ENCODE results near the gene KIFBP. TPM values are rescaled to one million over a fixed set of nuclear protein-coding genes. Genes with fewer than 3 reads are reported as not detected.

KIFBP gene
- total and polyA plus RNA-seq, 2 of the 13 experiments (the other 11 are each of a cell fraction or from before 2014, with no cell fraction given) = 13.0 to 21.9 TPM

GRCh38 chr10:68957654-68958053 is 30.9 kb upstream of the KIFBP start:
- TF ChIP-seq ZNF781 (CRISPR knock-in tag; IDR thresholded peaks at IDR 0.05; ENCODE audit: borderline replicate concordance, not compliant biosample characterization) = peak; percentile 3
- no peak for TF ChIP-seq NR1H2 (CRISPR knock-in tag; IDR thresholded peaks at IDR 0.05; ENCODE audit: borderline replicate concordance, low read depth)
- ChIA-PET CTCF (ENCODE audit: low intra/inter-chr PET ratio, low total read pairs) (no interaction called here), POLR2A (no interaction called here)
- Histone ChIP-seq H4K20me1 (ENCODE audit: insufficient read depth, low read length) (peaks cover 33% of the 10 kb centered on the region), H3K4me3 (replicated peaks in 1 of 3; ENCODE audit: insufficient read depth in 1 of 3, low read depth in 2 of 3, low read length in 3 of 3) (peak overlapping the region; percentile 66 to 96 (median 90)), H3K27me3 (ENCODE audit: control insufficient read depth in 1 of 2, insufficient read depth in 2 of 2, low read length in 2 of 2) (no peaks in the 10 kb centered on the region; a peak in 1 of 5 replicates), H3K4me2 (ENCODE audit: low read depth, low read length) (peak overlapping the region; percentile 95), H3K9ac (ENCODE audit: insufficient read depth, low read depth, low read length) (peak overlapping the region; percentile 97), H3K36me3 (replicated peaks in 1 of 2; ENCODE audit: control insufficient read depth in 1 of 2, insufficient read depth in 2 of 2, low read length in 2 of 2) (peaks cover 14 to 28% of the 10 kb centered on the region in 2 experiments), H2AFZ (ENCODE audit: low read length) (no peak overlapping the region), H3K27ac (ENCODE audit: extremely low read length, insufficient read depth, low read length) (peak overlapping the region; percentile 91), H3K4me1 (ENCODE audit: insufficient read depth, low read length) (peaks cover 32% of the 10 kb centered on the region), H3K79me2 (ENCODE audit: insufficient read depth, low read length) (peaks cover 70% of the 10 kb centered on the region), H3K9me3 (ENCODE audit: low read length) (no peaks in the 10 kb centered on the region)
- FAIRE-seq = no peak
- no peak for DNase-seq (ENCODE audit: low spot score)
- no peak for ATAC-seq
- intact Hi-C loops (cut with micrococcal nuclease; ENCODE audit: unreplicated experiment) (loop anchor here (5.0 kb wide), 1 partner anchor 135 kb away; no protein-coding TSS in a partner anchor), in situ Hi-C loops (cut with HindIII; ENCODE audit: extremely low pct_ligation_motif_present, low pct_unique_long_range_greater_than_20kb) (no loop called here)
- BruUV-seq (replicated peaks) = no TSS peak
- WGBS (ENCODE audit: low lambda C conversion rate) = 7% methylated on average over 3 of the region's 3 CpGs

DNA sequence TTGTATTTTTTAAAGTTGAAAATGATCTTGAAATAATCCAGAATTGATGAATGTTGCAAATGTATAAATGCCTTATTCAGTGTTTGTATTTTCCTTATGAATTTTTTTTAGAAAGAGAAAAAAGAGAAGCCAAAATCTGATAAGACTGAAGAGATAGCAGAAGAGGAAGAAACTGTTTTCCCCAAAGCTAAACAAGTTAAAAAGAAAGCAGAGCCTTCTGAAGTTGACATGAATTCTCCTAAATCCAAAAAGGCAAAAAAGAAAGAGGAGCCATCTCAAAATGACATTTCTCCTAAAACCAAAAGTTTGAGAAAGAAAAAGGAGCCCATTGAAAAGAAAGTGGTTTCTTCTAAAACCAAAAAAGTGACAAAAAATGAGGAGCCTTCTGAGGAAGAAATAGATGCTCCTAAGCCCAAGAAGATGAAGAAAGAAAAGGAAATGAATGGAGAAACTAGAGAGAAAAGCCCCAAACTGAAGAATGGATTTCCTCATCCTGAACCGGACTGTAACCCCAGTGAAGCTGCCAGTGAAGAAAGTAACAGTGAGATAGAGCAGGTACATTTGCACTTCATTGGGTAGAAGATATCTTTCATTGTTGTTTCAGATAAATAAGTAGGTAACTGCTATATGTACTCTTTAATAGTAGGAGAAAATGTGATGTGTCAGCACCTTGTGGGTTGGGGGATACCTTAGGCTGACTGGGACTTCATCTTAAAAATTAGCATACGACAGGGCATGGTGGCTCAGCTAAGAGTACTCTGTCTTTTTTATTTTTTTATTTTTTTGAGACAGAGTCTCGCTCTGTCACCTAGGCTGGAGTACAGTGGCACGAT is 28.7 kb upstream of the KIFBP start:
- ChIA-PET CTCF (ENCODE audit: low intra/inter-chr PET ratio, low total read pairs) (no interaction called here), POLR2A (no interaction called here)
- H3K4me3 ChIP-seq (replicated peaks in 1 of 3; ENCODE audit: insufficient read depth in 1 of 3, low read depth in 2 of 3, low read length in 3 of 3) = no peak overlapping the region
- no peak overlapping the region for H3K9ac ChIP-seq (ENCODE audit: insufficient read depth, low read depth, low read length)
- 95% methylated on average over 4 of the region's 4 CpGs for WGBS (ENCODE audit: low lambda C conversion rate)
- H3K27ac ChIP-seq (ENCODE audit: extremely low read length, insufficient read depth, low read length) = no peak overlapping the region
- peaks cover 28% of the 10 kb centered on the region for H3K4me1 ChIP-seq (ENCODE audit: insufficient read depth, low read length)
- no peaks in the 10 kb centered on the region for H3K9me3 ChIP-seq (ENCODE audit: low read length)
- no peak overlapping the region for H2AFZ ChIP-seq (ENCODE audit: low read length)
- DNase-seq (ENCODE audit: low spot score) = no peak
- ATAC-seq = no peak
- peaks cover 33% of the 10 kb centered on the region for H4K20me1 ChIP-seq (ENCODE audit: insufficient read depth, low read length)
- TSS peak; percentile 2 for BruUV-seq (replicated peaks)
- H3K27me3 ChIP-seq (ENCODE audit: control insufficient read depth in 1 of 2, insufficient read depth in 2 of 2, low read length in 2 of 2) = no peaks in the 10 kb centered on the region; a peak in 1 of 5 replicates
- H3K79me2 ChIP-seq (ENCODE audit: insufficient read depth, low read length) = peaks cover 73% of the 10 kb centered on the region
- 0 out of 2 replicates have a peak, but pooled peaks have one; percentile 28 for TF ChIP-seq RBFOX2 (IDR thresholded peaks at IDR 0.05; ENCODE audit: low read depth, low read length)
- peak; percentile 88 for TF ChIP-seq MAFF (IDR thresholded peaks at IDR 0.05; ENCODE audit: low read depth, low read length)
- TF ChIP-seq, protein P1, sequence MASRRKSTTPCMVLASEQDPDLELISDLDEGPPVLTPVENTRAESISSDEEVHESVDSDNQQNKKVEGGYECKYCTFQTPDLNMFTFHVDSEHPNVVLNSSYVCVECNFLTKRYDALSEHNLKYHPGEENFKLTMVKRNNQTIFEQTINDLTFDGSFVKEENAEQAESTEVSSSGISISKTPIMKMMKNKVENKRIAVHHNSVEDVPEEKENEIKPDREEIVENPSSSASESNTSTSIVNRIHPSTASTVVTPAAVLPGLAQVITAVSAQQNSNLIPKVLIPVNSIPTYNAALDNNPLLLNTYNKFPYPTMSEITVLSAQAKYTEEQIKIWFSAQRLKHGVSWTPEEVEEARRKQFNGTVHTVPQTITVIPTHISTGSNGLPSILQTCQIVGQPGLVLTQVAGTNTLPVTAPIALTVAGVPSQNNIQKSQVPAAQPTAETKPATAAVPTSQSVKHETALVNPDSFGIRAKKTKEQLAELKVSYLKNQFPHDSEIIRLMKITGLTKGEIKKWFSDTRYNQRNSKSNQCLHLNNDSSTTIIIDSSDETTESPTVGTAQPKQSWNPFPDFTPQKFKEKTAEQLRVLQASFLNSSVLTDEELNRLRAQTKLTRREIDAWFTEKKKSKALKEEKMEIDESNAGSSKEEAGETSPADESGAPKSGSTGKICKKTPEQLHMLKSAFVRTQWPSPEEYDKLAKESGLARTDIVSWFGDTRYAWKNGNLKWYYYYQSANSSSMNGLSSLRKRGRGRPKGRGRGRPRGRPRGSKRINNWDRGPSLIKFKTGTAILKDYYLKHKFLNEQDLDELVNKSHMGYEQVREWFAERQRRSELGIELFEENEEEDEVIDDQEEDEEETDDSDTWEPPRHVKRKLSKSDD (CRISPR knock-in tag; IDR thresholded peaks at IDR 0.05; ENCODE audit: low read depth) = no peak
- TF ChIP-seq MAFK (conservative IDR thresholded peaks at IDR 0.05 in 1 of 2, IDR thresholded peaks at IDR 0.05 in 1 of 2; ENCODE audit: low read length in 2 of 2) = peak; percentile 87 to 94
- intact Hi-C loops (cut with micrococcal nuclease; ENCODE audit: unreplicated experiment) (loop anchor here (5.0 kb wide), 1 partner anchor 132 kb away; no protein-coding TSS in a partner anchor), in situ Hi-C loops (cut with HindIII; ENCODE audit: extremely low pct_ligation_motif_present, low pct_unique_long_range_greater_than_20kb) (no loop called here)
- peak overlapping the region; percentile 10; the same call in 1 of the 2 replicates for H3K4me2 ChIP-seq (ENCODE audit: low read depth, low read length)
- peaks cover 23 to 49% of the 10 kb centered on the region in 2 experiments for H3K36me3 ChIP-seq (replicated peaks in 1 of 2; ENCODE audit: control insufficient read depth in 1 of 2, insufficient read depth in 2 of 2, low read length in 2 of 2)
- no peak for FAIRE-seq
